ENCODE data around the gene ATG7.

- TF ChIP-seq YY1 (IDR thresholded peaks at IDR 0.05; ENCODE audit: insufficient read depth, insufficient read length) (no peak), ZNF274 (IDR thresholded peaks at IDR 0.05; ENCODE audit: low read depth, low read length) (no peak)
Observed at GRCh38 chr3:11470031-11470853, 198.0 kb downstream of the ATG7 start.
